GM12878 (cell line): ENCODE measurements around the gene L3HYPDH.

ENCODE experiments used
- PAX5 ChIP-seq: IDR thresholded peaks from 2 replicates; pipeline ENCODE4 v1.6.1; 2011; ENCODE audit warnings: low read depth, low read length, borderline replicate concordance
- SIN3A ChIP-seq: IDR thresholded peaks from 2 replicates; pipeline ENCODE4 v1.6.1; 2012; ENCODE audit warnings: low read depth, low read length, improper control_type of control experiment
- TF ChIP-seq, protein P1 (sequence below), 3 experiments: IDR thresholded peaks in 2 of 3; conservative IDR thresholded peaks in 1 of 3; 2 replicates each; pipeline ENCODE4 v1.5.1; 2011; ENCODE audit warnings: low read depth in 3 of 3, low read length in 3 of 3, mild to moderate bottlenecking in 3 of 3, control low read depth in 2 of 3, moderate library complexity in 2 of 3, inconsistent platforms in 1 of 3, mixed read lengths in 1 of 3; ENCODE audit not compliant: control insufficient read depth in 2 of 3, insufficient read depth in 1 of 3; ENCODE audit errors: extremely low read depth in 1 of 3

DNA sequence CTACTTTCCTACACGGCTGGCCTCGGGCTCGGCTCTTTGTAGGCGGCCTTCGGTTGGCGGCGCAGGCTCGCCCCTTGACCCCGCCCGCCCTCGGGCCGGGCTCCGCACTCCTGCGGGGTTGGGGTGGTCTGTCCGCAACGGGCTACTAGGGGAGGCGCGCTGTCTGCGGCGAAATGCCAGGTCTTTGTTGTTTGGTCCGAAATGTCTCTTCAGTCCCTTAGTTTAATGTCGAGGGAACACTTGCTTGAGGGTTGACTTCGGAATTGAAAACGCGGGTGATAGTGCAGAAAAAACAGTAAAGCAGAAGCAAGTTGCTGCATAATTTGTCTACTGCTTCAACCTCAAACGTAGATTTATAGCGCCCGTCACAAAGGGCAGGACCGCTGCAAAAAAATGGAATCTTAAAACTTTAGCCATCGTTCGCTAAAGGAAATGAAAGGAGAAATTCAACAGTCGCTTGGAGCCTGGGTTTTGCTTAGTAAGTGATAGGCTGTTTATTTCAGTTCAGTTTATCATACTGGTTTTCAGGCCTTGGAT, 499 bp upstream of the L3HYPDH start:
- TF ChIP-seq PAX5: no peak
- no peak for TF ChIP-seq SIN3A
- TF ChIP-seq, protein P1, sequence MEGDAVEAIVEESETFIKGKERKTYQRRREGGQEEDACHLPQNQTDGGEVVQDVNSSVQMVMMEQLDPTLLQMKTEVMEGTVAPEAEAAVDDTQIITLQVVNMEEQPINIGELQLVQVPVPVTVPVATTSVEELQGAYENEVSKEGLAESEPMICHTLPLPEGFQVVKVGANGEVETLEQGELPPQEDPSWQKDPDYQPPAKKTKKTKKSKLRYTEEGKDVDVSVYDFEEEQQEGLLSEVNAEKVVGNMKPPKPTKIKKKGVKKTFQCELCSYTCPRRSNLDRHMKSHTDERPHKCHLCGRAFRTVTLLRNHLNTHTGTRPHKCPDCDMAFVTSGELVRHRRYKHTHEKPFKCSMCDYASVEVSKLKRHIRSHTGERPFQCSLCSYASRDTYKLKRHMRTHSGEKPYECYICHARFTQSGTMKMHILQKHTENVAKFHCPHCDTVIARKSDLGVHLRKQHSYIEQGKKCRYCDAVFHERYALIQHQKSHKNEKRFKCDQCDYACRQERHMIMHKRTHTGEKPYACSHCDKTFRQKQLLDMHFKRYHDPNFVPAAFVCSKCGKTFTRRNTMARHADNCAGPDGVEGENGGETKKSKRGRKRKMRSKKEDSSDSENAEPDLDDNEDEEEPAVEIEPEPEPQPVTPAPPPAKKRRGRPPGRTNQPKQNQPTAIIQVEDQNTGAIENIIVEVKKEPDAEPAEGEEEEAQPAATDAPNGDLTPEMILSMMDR (IDR thresholded peaks at IDR 0.05 in 2 of 3, conservative IDR thresholded peaks at IDR 0.05 in 1 of 3; ENCODE audit: control insufficient read depth in 2 of 3, extremely low read depth in 1 of 3, insufficient read depth in 1 of 3, low read depth in 3 of 3, low read length in 3 of 3): no peak
